Upper lobe of right lung (tissue), 1 donor: ENCODE data around the gene BMAL1. TPM values are rescaled to one million over a fixed set of nuclear protein-coding genes. Genes with fewer than 3 reads are reported as not detected.

ENCODE experiments used
- ATAC-seq: fragments of 200-7000 bp; cut with Tn5 transposase; one replicate; pipeline ENCODE4 v1.9.1; 2020; ENCODE audit warnings: mild to moderate bottlenecking, moderate library complexity
- DNase-seq: peaks from one replicate; pipeline ENCODE4 v3.0.0-alpha.2; 2020
- H3K27ac ChIP-seq: fragments of 200-600 bp; one replicate; pipeline ENCODE4 v1.8.0; 2022
- H3K27me3 ChIP-seq: fragments of 200-600 bp; one replicate; pipeline ENCODE4 v1.8.0; 2022; ENCODE audit warnings: mild to moderate bottlenecking
- H3K36me3 ChIP-seq: fragments of 200-600 bp; one replicate; pipeline ENCODE4 v1.8.0; 2022
- H3K4me1 ChIP-seq: fragments of 200-600 bp; one replicate; pipeline ENCODE4 v1.8.0; 2022
- H3K4me3 ChIP-seq: fragments of 200-600 bp; one replicate; pipeline ENCODE4 v1.8.0; 2022; ENCODE audit warnings: mild to moderate bottlenecking
- H3K9me3 ChIP-seq: fragments of 200-600 bp; one replicate; pipeline ENCODE4 v1.8.0; 2022
- CTCF ChIP-seq: fragments of 200-600 bp; IDR thresholded peaks from one replicate; pipeline ENCODE4 v1.8.0; 2022; ENCODE audit warnings: antibody characterized with exemption
- intact Hi-C: fragments of 100-400 bp; cut with DNase I; formaldehyde crosslinking; loops from one replicate; pipeline ENCODE4 v1.11.0; 2022
- total RNA-seq: library from RNA; stranded (reverse); fragmentation: NEBNext Ultra II Directional; extraction: Animal tissue kit (Norgen Biotek cat#: 25700); gene quantifications from one replicate; pipeline ENCODE4 v1.2.1, GENCODE V29; 2021
- donor health status: DM: no; HTN: yes; CAD: no; lungs with severe emphysema.

The BMAL1 gene
- total RNA-seq, 1 donor from 2014 or later, result 18.8 TPM

GRCh38 chr11:13348305-13348704, 70.7 kb downstream of the BMAL1 start:
- DNase-seq, result no peak
- no peak overlapping the region for H3K27ac ChIP-seq
- H3K36me3 ChIP-seq, result peaks cover 15% of the 10 kb centered on the region
- no peak overlapping the region for H3K4me3 ChIP-seq
- no peaks in the 10 kb centered on the region for H3K27me3 ChIP-seq
- ATAC-seq, result peak; percentile 54
- TF ChIP-seq CTCF, result no peak
- intact Hi-C loops, result loop anchor here (10.0 kb wide), 1 partner anchor 134 kb away; no protein-coding TSS in a partner anchor
- H3K4me1 ChIP-seq, result peaks cover 12% of the 10 kb centered on the region
- no peaks in the 10 kb centered on the region for H3K9me3 ChIP-seq

- intact Hi-C loops, result loop anchor here (10.0 kb wide), 1 partner anchor 134 kb away; no protein-coding TSS in a partner anchor
Measured at GRCh38 chr11:13349046-13349445, 71.5 kb downstream of the BMAL1 start.

GRCh38 chr11:13349581-13349980, 72.0 kb downstream of the BMAL1 start:
- Histone ChIP-seq H3K27ac (no peak overlapping the region), H3K36me3 (peaks cover 25% of the 10 kb centered on the region), H3K27me3 (no peaks in the 10 kb centered on the region), H3K9me3 (no peaks in the 10 kb centered on the region), H3K4me1 (peaks cover 8% of the 10 kb centered on the region), H3K4me3 (no peak overlapping the region)
- DNase-seq, result no peak
- no peak for TF ChIP-seq CTCF
- ATAC-seq, result no peak
- intact Hi-C loops, result loop anchor here (10.0 kb wide), 1 partner anchor 135 kb away; no protein-coding TSS in a partner anchor

More at GRCh38 chr11:13349046-13349445, 71.5 kb downstream of the BMAL1 start:
- TF ChIP-seq CTCF, result no peak
- no peaks in the 10 kb centered on the region for H3K27me3 ChIP-seq
- H3K4me3 ChIP-seq, result no peak overlapping the region
- DNase-seq, result no peak
- no peaks in the 10 kb centered on the region for H3K9me3 ChIP-seq
- peaks cover 20% of the 10 kb centered on the region for H3K36me3 ChIP-seq
- H3K4me1 ChIP-seq, result peaks cover 12% of the 10 kb centered on the region
- no peak for ATAC-seq
- H3K27ac ChIP-seq, result no peak overlapping the region

GRCh38 chr11:13352711-13353110, 75.1 kb downstream of the BMAL1 start:
- TF ChIP-seq CTCF, result no peak
- H3K4me3 ChIP-seq, result no peak overlapping the region
- no peaks in the 10 kb centered on the region for H3K9me3 ChIP-seq
- peaks cover 54% of the 10 kb centered on the region for H3K36me3 ChIP-seq
- no peak overlapping the region for H3K27ac ChIP-seq
- DNase-seq (no peak), ATAC-seq (no peak)
- H3K4me1 ChIP-seq, result peaks cover 8% of the 10 kb centered on the region
- intact Hi-C loops, result no loop called here
- H3K27me3 ChIP-seq, result no peaks in the 10 kb centered on the region

- Histone ChIP-seq H3K4me3 (no peak overlapping the region), H3K27me3 (no peaks in the 10 kb centered on the region), H3K9me3 (no peaks in the 10 kb centered on the region), H3K36me3 (peaks cover 71% of the 10 kb centered on the region), H3K27ac (no peak overlapping the region), H3K4me1 (no peaks in the 10 kb centered on the region)
- peak; percentile 18 for TF ChIP-seq CTCF
- intact Hi-C loops, result no loop called here
- DNase-seq, result no peak
- no peak for ATAC-seq
Measured at GRCh38 chr11:13354335-13354734, 76.7 kb downstream of the BMAL1 start.

GRCh38 chr11:13355191-13355590, 77.6 kb downstream of the BMAL1 start:
- Histone ChIP-seq H3K36me3 (peaks cover 72% of the 10 kb centered on the region), H3K9me3 (no peaks in the 10 kb centered on the region), H3K4me1 (no peaks in the 10 kb centered on the region), H3K4me3 (no peak overlapping the region), H3K27me3 (no peaks in the 10 kb centered on the region), H3K27ac (no peak overlapping the region)
- intact Hi-C loops, result no loop called here
- no peak for DNase-seq
- no peak for TF ChIP-seq CTCF
- no peak for ATAC-seq
